ENCODE results near the gene HSPA6.
"Not testable (repeated sequence)": the region's sequence is repeated elsewhere in the genome, so short reads cannot be mapped to it uniquely, and the experiment has no call there.

HSPA6 gene

DNA sequence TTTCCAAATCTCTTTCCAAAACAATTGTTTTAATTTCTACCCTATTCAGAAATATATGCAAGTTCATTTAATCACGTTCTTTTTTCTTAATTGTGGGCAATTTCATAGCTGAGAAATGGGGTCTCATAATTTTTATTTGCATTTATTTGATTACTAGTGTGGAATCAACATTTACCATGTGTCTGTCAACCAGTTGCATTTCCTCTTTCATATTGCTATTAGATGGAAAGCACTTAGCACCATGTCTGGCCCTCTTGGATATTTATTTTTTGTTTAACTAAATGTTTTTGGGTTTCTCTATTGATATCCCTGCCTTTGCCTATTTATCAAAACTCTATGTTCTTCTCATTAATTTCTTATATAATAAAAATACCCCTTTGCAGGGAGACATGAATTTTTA, 39.2 kb downstream of the HSPA6 start:
- DNase-seq, result not testable (repeated sequence)

DNA sequence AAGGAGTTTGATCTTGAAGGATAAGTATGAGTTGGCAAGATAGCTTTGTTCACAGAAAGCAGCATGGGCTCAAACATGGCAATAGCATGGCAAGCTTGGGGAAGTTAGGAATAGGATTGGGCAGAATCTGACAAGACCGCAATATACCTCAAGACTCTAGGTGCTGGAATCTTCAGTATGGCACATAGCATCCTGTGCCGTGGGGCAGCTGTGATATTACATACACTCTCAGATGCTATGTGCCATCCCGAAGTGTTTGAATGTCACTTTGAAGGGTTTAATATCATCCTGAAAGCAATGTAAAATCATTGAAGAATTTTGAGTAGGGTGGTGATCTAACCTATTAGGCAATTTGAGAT, 42.2 kb downstream of the HSPA6 start:
- DNase-seq, result not testable (repeated sequence)

DNA sequence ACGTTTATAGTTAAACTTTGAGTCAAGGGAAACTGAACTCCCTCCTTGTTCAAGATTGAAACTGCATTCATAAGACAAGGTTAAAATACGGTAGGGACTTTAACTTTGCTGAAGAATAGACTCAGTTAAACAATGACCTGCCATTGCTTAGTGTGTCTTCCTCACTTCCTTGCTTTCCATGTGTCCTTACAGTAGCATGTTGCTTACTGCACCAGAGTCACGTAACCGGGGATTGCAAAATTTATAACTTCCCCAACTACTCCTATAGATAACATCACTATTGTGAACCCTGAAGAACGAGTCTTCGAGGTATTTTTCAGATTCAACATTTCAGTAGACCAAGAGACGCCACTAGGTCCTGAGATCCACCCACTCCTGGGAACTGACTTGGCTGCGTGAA, 47.4 kb downstream of the HSPA6 start:
- DNase-seq, result not testable (repeated sequence)

Data from hematopoietic multipotent progenitor cell treated with erythropoietin and hydrocortisone succinate and interleukin-3 and kit ligand, for 8 days (in vitro differentiated cells).